GM12878 (cell line): ENCODE measurements around the gene THEM4. TPM values are rescaled to one million over a fixed set of nuclear protein-coding genes. Genes with fewer than 3 reads are reported as not detected.

Experiments used
- ATAC-seq: fragments of 200-7000 bp; cut with Tn5 transposase; 3 replicates; pipeline ENCODE4 v1.9.1; 2020; ENCODE audit warnings: mild to moderate bottlenecking, moderate library complexity
- BruUV-seq: library from RNA; stranded (reverse); fragments of 400-500 nt; replicated peaks from 2 replicates; lab custom pipeline; 2021; lab: Mats Ljungman, UMichigan
- CTCF ChIA-PET: fragments of 300-600 bp; sonication (Branson Sonifier 250); formaldehyde crosslinking; extraction: SDS; loops from one replicate; lab custom pipeline; 2021; ENCODE audit warnings: inconsistent platforms; lab: Yijun Ruan, JAX
- POLR2A ChIA-PET: fragments of 350-600 bp; formaldehyde crosslinking; extraction: SDS; loops from one replicate; lab custom pipeline; 2021; ENCODE audit warnings: inconsistent platforms; lab: Charles Lee
- RAD21 ChIA-PET: fragments of 300-600 bp; sonication (Branson Sonifier 250); formaldehyde crosslinking; loops from one replicate; lab custom pipeline; 2023; ENCODE audit warnings: antibody characterized with exemption; ENCODE audit not compliant: unreplicated experiment; lab: Charles Lee
- SMC1A ChIA-PET: fragments of 300-600 bp; sonication (Branson Sonifier 250); formaldehyde crosslinking; loops from one replicate; lab custom pipeline; 2023; ENCODE audit not compliant: unreplicated experiment, uncharacterized antibody; lab: Charles Lee
- DNase-seq: peaks from one replicate; pipeline ENCODE4 v3.0.0-alpha.2; 2011; ENCODE audit warnings: low read depth, low spot score
- FAIRE-seq: peaks from 3 replicates; lab custom pipeline; 2011; peaks lifted over from hg19 to GRCh38; lab: Jason Lieb, UNC
- H2AFZ ChIP-seq: 2 replicates; pipeline ENCODE4 v1.6.0; 2011; ENCODE audit warnings: low read depth, low read length, control low read depth; ENCODE audit not compliant: control insufficient read depth
- H3K27ac ChIP-seq: 2 replicates; pipeline ENCODE4 v1.5.1; 2011; ENCODE audit warnings: control low read depth; ENCODE audit not compliant: control insufficient read depth, insufficient read depth
- H3K27me3 ChIP-seq, 2 experiments: replicated peaks in 1 of 2; 2 replicates each; pipeline versions ENCODE4 v1.6.0 to v1.6.1; 2011; ENCODE audit warnings: low read length in 1 of 2; ENCODE audit not compliant: control insufficient read depth in 2 of 2, insufficient read depth in 2 of 2
- H3K36me3 ChIP-seq, 2 experiments: 2 replicates each; pipeline ENCODE4 v1.5.1; 2011; ENCODE audit warnings: low read length in 1 of 2; ENCODE audit not compliant: control insufficient read depth in 2 of 2, insufficient read depth in 2 of 2
- H3K4me1 ChIP-seq: 2 replicates; pipeline ENCODE4 v1.6.1; 2011; ENCODE audit warnings: mild to moderate bottlenecking, low read length, moderate library complexity, mixed read lengths; ENCODE audit not compliant: control insufficient read depth, insufficient read depth
- H3K4me2 ChIP-seq: 2 replicates; pipeline ENCODE4 v1.6.0; 2011; ENCODE audit warnings: control low read depth; ENCODE audit not compliant: control insufficient read depth, insufficient read depth
- H3K4me3 ChIP-seq: fragments of 200-600 bp; sonication (generic); 2 replicates; pipeline ENCODE4 v1.5.1; 2016
- H3K79me2 ChIP-seq: 2 replicates; pipeline ENCODE4 v1.6.0; 2011; ENCODE audit warnings: low read length; ENCODE audit not compliant: control insufficient read depth, insufficient read depth
- H3K9ac ChIP-seq: 2 replicates; pipeline ENCODE4 v1.8.0; 2011; ENCODE audit warnings: low read length, control low read depth, mixed read lengths; ENCODE audit not compliant: control insufficient read depth, insufficient read depth
- H3K9me3 ChIP-seq: replicated peaks from 3 replicates; pipeline ENCODE4 v1.5.1; 2011; ENCODE audit warnings: mild to moderate bottlenecking, low read length; ENCODE audit not compliant: control insufficient read depth, insufficient read depth
- H4K20me1 ChIP-seq: 2 replicates; pipeline ENCODE4 v1.6.0; 2011; ENCODE audit not compliant: control insufficient read depth, insufficient read depth
- CEBPB ChIP-seq, 2 experiments: fragments of 150-350 bp in 1 of 2; IDR thresholded peaks; 2 replicates each; pipeline ENCODE4 v1.6.1; 2012 to 2014; ENCODE audit warnings: low read depth in 2 of 2, low read length in 2 of 2, borderline replicate concordance in 1 of 2, inconsistent platforms in 1 of 2
- EP300 ChIP-seq, 2 experiments: fragments of 150-350 bp in 1 of 2; IDR thresholded peaks; 2 replicates each; pipeline ENCODE4 v1.6.1; 2011 to 2012; ENCODE audit warnings: low read depth in 2 of 2, low read length in 2 of 2, borderline replicate concordance in 1 of 2, improper control_type of control experiment in 1 of 2, inconsistent platforms in 1 of 2; ENCODE audit not compliant: control insufficient read depth in 1 of 2
- FOXK2 ChIP-seq: fragments of 450-650 bp; IDR thresholded peaks from 2 replicates; pipeline ENCODE4 v1.6.1; 2017; ENCODE audit warnings: mild to moderate bottlenecking, moderate library complexity
- NR2C1 ChIP-seq: fragments of 450-650 bp; IDR thresholded peaks from 2 replicates; pipeline ENCODE4 v1.6.1; 2017; ENCODE audit warnings: antibody characterized with exemption, mild to moderate bottlenecking, moderate library complexity
- RFX5 ChIP-seq: IDR thresholded peaks from 2 replicates; pipeline ENCODE4 v1.6.1; 2011; ENCODE audit warnings: low read depth, low read length, improper control_type of control experiment
- TAF1 ChIP-seq: IDR thresholded peaks from 2 replicates; pipeline ENCODE4 v1.6.1; 2011; ENCODE audit warnings: mild to moderate bottlenecking, low read depth, low read length, borderline replicate concordance
- WGBS: methylation state at CpG from one replicate; pipeline ENCODE4 v1.1.6; 2016; ENCODE audit warnings: low lambda C conversion rate; ENCODE audit not compliant: insufficient replicate concordance, insufficient coverage; ENCODE audit errors: missing lambda C conversion rate; 5-methylcytosine and 5-hydroxymethylcytosine counted together
- in situ Hi-C: fragments of 300-500 bp; cut with MboI; formaldehyde crosslinking; loops from 9 replicates; pipeline ENCODE4 v1.14.3; 2018; ENCODE audit warnings: mixed read lengths
- intact Hi-C: fragments of 100-400 bp; cut with micrococcal nuclease; formaldehyde crosslinking; loops from one replicate; pipeline ENCODE4 v1.14.2; 2022; ENCODE audit not compliant: unreplicated experiment
- polyA plus RNA-seq, 11 experiments: library from polyadenylated mRNA; depleted of rRNA in 4 of 11; unstranded in 6 of 11; stranded (reverse) in 5 of 11; fragments of >200 nt; fragmentation: Nextera tagmentation in 4 of 11; fragmentation: Illumina TruSeq in 1 of 11; extraction: Ambion mirVana in 4 of 11; extraction: Trizol in 1 of 11; gene quantifications; 1 replicate in 1 of 11; 2 replicates in 10 of 11; pipeline versions ENCODE4 v1.2.1 to v1.2.3, GENCODE V29; 2011 to 2016; ENCODE audit warnings: inconsistent platforms in 2 of 11, missing spikeins in 2 of 11, low read depth in 1 of 11
- total RNA-seq, 4 experiments: library from RNA; depleted of rRNA in 3 of 4; stranded (reverse); fragments of >200 nt in 3 of 4; fragmentation: Illumina TruSeq in 1 of 4; extraction: Trizol in 1 of 4; gene quantifications; 2 replicates each; pipeline versions ENCODE4 v1.2.1 to v1.2.3, GENCODE V29; 2013 to 2021
- TF ChIP-seq, protein P1 (sequence below): fragments of 150-350 bp; IDR thresholded peaks from 2 replicates; pipeline ENCODE4 v1.6.1; 2016; ENCODE audit warnings: low read depth, low read length
- TF ChIP-seq, protein P2 (sequence below): fragments of 450-650 bp; IDR thresholded peaks from 2 replicates; pipeline ENCODE4 v1.6.1; 2017; ENCODE audit warnings: low read depth, mild to moderate bottlenecking, moderate library complexity
- TF ChIP-seq, protein P3 (sequence below): fragments of 450-650 bp; conservative IDR thresholded peaks from 2 replicates; pipeline ENCODE4 v1.6.1; 2017; ENCODE audit warnings: mild to moderate bottlenecking, moderate library complexity
- TF ChIP-seq, protein P4 (sequence below): IDR thresholded peaks from 2 replicates; pipeline ENCODE4 v1.6.1; 2012; ENCODE audit warnings: low read length, inconsistent platforms

The THEM4 gene
- total and polyA plus RNA-seq, 10 of the 15 experiments (the other 5 are each of a cell fraction or from before 2014, with no cell fraction given), result 3.4 to 30.8 (median 17.9) TPM

DNA sequence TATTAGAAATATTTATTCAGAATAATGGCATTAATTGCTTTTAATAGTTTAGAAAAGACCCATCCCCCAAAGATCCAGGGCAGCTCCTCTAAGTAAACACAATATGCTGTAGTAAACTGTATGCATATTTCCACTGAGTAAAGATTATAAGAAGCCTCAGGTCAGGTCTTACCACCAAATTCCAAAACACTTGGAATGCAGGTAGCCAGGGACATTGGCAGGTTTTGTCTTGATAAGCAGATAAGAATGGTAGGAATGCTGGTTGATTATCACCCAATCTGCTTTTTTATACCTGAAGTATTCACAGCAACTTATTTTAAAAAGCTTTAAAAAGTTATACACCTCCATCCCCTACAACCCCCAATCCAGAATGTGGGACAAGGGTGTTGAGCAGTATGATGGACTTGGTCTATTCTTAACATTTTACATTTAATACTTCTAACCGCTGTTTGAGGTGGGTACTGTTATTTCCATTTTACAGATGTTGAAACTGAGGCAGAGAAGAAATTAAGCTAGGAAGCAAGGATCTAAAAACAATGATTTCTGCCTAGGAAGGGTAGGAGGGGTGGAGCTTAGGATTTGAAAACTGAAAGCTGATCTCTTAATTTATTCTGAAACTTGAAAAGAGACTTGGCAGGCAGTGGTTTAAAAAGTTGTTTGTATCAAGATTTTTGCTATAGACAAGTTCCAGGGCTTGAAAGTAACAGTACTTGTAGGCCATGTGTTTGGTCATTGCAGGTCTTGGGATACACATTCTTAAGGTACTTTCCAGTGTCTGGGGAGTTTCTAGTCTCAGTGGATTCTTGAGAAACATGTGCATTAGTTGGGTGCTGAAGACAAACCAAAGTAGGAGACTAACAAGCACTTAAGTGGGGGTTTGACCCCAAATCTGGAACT is 15.6 kb upstream of the THEM4 start:
- in situ Hi-C loops, result no loop called here
- peak overlapping the region; percentile 71 for H3K27ac ChIP-seq
- no peaks in the 10 kb centered on the region for H4K20me1 ChIP-seq
- ChIA-PET POLR2A (no interaction called here), SMC1A (interaction anchor here (1.0 to 1.5 kb wide), 4 partner anchors 9 to 79 kb away, joined by 3 to 5 read pairs (median 4); no protein-coding TSS in a partner anchor), RAD21 (interaction anchor here (0.7 to 1.0 kb wide), 2 partner anchors 9 to 44 kb away, joined by 3 to 4 read pairs; no protein-coding TSS in a partner anchor), CTCF (interaction anchor here (0.9 to 2.8 kb wide), 6 partner anchors 8 to 535 kb away, joined by 3 to 13 read pairs (median 4); partner anchors contain the start of gene THEM4)
- FAIRE-seq (peak; percentile 83), ATAC-seq (peak; percentile 81), DNase-seq (peak; percentile 40)
- H3K4me1 ChIP-seq, result peaks cover 45% of the 10 kb centered on the region
- 95% methylated on average over 1 of the region's 1 CpG for WGBS
- H3K79me2 ChIP-seq, result no peaks in the 10 kb centered on the region
- peak overlapping the region; percentile 15 for H3K4me2 ChIP-seq
- no peak for TF ChIP-seq NR2C1
- TF ChIP-seq TAF1, result 0 out of 2 replicates have a peak, but pooled peaks have one; percentile 23
- no peak for TF ChIP-seq RFX5
- TF ChIP-seq, protein P1, sequence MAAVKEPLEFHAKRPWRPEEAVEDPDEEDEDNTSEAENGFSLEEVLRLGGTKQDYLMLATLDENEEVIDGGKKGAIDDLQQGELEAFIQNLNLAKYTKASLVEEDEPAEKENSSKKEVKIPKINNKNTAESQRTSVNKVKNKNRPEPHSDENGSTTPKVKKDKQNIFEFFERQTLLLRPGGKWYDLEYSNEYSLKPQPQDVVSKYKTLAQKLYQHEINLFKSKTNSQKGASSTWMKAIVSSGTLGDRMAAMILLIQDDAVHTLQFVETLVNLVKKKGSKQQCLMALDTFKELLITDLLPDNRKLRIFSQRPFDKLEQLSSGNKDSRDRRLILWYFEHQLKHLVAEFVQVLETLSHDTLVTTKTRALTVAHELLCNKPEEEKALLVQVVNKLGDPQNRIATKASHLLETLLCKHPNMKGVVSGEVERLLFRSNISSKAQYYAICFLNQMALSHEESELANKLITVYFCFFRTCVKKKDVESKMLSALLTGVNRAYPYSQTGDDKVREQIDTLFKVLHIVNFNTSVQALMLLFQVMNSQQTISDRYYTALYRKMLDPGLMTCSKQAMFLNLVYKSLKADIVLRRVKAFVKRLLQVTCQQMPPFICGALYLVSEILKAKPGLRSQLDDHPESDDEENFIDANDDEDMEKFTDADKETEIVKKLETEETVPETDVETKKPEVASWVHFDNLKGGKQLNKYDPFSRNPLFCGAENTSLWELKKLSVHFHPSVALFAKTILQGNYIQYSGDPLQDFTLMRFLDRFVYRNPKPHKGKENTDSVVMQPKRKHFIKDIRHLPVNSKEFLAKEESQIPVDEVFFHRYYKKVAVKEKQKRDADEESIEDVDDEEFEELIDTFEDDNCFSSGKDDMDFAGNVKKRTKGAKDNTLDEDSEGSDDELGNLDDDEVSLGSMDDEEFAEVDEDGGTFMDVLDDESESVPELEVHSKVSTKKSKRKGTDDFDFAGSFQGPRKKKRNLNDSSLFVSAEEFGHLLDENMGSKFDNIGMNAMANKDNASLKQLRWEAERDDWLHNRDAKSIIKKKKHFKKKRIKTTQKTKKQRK, result no peak
- TF ChIP-seq CEBPB (IDR thresholded peaks at IDR 0.05; ENCODE audit: borderline replicate concordance in 1 of 2, low read depth in 2 of 2, low read length in 2 of 2), result no peak
- TF ChIP-seq, protein P2, sequence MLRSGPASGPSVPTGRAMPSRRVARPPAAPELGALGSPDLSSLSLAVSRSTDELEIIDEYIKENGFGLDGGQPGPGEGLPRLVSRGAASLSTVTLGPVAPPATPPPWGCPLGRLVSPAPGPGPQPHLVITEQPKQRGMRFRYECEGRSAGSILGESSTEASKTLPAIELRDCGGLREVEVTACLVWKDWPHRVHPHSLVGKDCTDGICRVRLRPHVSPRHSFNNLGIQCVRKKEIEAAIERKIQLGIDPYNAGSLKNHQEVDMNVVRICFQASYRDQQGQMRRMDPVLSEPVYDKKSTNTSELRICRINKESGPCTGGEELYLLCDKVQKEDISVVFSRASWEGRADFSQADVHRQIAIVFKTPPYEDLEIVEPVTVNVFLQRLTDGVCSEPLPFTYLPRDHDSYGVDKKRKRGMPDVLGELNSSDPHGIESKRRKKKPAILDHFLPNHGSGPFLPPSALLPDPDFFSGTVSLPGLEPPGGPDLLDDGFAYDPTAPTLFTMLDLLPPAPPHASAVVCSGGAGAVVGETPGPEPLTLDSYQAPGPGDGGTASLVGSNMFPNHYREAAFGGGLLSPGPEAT, result peak; percentile 66; the same call in 1 of the 2 replicates
- TF ChIP-seq, protein P3, sequence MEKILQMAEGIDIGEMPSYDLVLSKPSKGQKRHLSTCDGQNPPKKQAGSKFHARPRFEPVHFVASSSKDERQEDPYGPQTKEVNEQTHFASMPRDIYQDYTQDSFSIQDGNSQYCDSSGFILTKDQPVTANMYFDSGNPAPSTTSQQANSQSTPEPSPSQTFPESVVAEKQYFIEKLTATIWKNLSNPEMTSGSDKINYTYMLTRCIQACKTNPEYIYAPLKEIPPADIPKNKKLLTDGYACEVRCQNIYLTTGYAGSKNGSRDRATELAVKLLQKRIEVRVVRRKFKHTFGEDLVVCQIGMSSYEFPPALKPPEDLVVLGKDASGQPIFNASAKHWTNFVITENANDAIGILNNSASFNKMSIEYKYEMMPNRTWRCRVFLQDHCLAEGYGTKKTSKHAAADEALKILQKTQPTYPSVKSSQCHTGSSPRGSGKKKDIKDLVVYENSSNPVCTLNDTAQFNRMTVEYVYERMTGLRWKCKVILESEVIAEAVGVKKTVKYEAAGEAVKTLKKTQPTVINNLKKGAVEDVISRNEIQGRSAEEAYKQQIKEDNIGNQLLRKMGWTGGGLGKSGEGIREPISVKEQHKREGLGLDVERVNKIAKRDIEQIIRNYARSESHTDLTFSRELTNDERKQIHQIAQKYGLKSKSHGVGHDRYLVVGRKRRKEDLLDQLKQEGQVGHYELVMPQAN, result no peak
- no peak for TF ChIP-seq FOXK2
- TF ChIP-seq, protein P4, sequence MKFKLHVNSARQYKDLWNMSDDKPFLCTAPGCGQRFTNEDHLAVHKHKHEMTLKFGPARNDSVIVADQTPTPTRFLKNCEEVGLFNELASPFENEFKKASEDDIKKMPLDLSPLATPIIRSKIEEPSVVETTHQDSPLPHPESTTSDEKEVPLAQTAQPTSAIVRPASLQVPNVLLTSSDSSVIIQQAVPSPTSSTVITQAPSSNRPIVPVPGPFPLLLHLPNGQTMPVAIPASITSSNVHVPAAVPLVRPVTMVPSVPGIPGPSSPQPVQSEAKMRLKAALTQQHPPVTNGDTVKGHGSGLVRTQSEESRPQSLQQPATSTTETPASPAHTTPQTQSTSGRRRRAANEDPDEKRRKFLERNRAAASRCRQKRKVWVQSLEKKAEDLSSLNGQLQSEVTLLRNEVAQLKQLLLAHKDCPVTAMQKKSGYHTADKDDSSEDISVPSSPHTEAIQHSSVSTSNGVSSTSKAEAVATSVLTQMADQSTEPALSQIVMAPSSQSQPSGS, result 0 out of 2 replicates have a peak, but pooled peaks have one; percentile 19
- TF ChIP-seq EP300 (IDR thresholded peaks at IDR 0.05; ENCODE audit: borderline replicate concordance in 1 of 2, control insufficient read depth in 1 of 2, low read depth in 2 of 2, low read length in 2 of 2), result 0 out of 4 replicates have a peak, but pooled peaks of 1 of the 2 experiments have one; percentile 44
- 0 out of 2 replicates have a peak overlapping the region, but pooled peaks have one; percentile 29 for H3K9ac ChIP-seq
- H3K27me3 ChIP-seq, result no peaks in the 10 kb centered on the region
- intact Hi-C loops, result no loop called here
- no peak overlapping the region for H3K4me3 ChIP-seq
- no peaks in the 10 kb centered on the region for H3K36me3 ChIP-seq
- H3K9me3 ChIP-seq, result no peaks in the 10 kb centered on the region; the same call in 2 of the 3 replicates
- H2AFZ ChIP-seq, result peak overlapping the region; percentile 65
- BruUV-seq, result no TSS peak
